HG03039 (cell line): ENCODE results near the gene SPPL2C.

Source experiments
- ATAC-seq: cut with Tn5 transposase; IDR thresholded peaks from one replicate; pipeline ENCODE4 v1.9.1; 2021; ENCODE audit warnings: mild to moderate bottlenecking, moderate library complexity; ENCODE audit not compliant: unreplicated experiment

SPPL2C gene, protein sequence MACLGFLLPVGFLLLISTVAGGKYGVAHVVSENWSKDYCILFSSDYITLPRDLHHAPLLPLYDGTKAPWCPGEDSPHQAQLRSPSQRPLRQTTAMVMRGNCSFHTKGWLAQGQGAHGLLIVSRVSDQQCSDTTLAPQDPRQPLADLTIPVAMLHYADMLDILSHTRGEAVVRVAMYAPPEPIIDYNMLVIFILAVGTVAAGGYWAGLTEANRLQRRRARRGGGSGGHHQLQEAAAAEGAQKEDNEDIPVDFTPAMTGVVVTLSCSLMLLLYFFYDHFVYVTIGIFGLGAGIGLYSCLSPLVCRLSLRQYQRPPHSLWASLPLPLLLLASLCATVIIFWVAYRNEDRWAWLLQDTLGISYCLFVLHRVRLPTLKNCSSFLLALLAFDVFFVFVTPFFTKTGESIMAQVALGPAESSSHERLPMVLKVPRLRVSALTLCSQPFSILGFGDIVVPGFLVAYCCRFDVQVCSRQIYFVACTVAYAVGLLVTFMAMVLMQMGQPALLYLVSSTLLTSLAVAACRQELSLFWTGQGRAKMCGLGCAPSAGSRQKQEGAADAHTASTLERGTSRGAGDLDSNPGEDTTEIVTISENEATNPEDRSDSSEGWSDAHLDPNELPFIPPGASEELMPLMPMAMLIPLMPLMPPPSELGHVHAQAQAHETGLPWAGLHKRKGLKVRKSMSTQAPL

DNA sequence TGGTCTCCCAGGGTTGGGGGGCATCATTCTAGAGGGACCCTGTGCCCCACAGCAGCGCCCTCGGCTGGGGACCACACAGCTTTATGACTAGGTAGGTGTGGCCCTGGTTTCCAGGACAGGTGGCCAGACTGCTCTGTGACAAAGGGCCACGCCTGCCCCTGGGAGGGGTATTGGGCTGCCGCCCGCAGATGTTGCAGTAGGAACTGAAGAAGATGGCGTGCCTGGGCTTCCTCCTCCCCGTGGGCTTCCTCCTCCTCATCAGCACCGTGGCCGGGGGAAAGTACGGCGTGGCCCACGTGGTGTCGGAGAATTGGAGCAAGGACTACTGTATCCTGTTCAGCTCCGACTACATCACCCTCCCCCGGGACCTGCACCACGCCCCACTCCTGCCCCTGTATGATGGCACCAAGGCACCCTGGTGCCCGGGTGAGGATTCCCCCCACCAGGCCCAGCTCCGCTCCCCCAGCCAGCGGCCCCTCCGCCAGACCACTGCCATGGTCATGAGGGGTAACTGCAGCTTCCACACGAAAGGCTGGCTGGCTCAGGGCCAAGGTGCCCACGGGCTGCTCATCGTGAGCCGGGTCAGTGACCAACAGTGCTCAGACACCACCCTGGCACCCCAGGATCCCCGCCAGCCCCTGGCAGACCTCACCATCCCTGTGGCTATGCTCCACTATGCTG, at the start of gene SPPL2C:
Gene SPPL2C, plus strand, starts transcription at position 187 of the 681 bp plus-strand sequence. Its CDS starts 26 bp downstream, at position 213.
- no peak for ATAC-seq

DNA sequence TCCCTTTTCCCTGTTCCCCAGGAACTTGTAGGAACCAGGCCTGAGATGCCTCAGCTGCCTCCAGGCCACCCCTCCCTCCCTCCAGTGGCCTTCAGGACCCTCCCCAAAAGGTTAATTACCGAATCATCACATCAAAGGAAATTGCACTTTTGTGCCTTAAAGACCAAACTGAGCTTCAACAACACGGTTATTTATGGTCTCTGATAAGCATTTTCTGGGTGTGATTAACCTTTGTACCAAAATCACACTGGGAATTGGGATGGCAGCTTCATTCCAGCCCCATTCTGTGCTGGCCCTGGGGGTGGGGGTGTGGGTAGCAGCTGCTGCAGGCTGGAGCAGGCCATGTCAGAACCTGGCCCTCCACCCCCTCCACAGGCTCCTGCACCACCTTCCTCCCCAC, 43.9 kb upstream of the SPPL2C start:
- ATAC-seq = no peak

- no peak for ATAC-seq
These were observed 43.3 kb upstream of the SPPL2C start for GRCh38 chr17:45801421-45801820.

GRCh38 chr17:45808845-45809244, 35.8 kb upstream of the SPPL2C start:
- ATAC-seq = no peak

DNA sequence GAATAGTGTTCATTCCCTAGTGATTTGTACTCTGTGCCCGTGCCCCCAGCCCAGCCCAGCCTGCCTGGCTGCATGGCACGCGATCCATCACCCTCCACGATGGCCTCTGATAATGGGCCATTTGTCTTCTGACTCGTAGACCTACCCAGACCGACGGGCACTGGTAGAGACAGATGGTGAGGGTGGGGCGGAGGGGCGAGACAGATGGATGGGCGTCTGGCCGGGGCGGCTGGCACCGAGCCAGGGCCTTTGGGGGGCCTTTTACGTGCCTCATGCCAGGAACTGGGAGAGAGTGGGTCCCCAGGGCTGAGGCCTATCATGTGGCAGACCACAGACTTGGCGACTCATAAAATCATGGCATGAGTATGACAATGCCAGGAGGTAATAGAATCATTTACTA, 35.2 kb upstream of the SPPL2C start:
- ATAC-seq = no peak

GRCh38 chr17:45812102-45812501, 32.6 kb upstream of the SPPL2C start:
- ATAC-seq = no peak

DNA sequence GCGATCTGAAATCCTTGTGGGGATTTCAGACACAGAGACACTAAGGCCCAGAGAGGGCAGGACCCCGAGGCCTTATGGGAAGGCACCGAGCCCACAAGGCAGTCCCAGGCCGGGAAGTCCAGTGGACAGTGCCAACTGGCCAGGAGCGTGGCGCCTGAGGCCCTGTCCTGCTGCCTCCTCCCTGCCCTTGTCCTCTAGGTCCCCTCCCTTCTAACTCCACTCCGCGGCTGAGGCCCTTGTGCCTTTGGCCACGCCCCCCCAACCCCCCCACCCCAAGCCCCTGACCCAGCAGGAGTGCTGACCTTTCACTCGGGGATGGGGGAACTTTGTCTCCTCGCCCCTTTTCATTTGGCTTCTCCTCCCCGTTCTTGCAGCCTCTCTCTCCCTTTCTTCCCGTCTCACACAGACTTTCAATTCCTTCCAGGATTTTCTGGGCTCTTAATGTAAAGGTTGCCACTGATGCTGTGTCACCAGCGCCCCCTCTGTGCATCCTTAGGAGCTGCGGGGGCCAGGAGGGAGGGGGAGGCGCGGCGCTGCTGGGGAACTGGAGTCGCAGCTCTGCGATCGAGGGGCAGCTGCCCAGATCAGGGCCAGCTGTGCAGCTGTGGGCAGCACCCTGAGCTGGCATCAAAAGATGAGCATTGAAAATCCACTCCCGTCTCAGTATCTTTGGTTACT, 31.5 kb upstream of the SPPL2C start:
- no peak for ATAC-seq

- no peak for ATAC-seq
These were observed 29.8 kb upstream of the SPPL2C start for GRCh38 chr17:45814622-45815606.

DNA sequence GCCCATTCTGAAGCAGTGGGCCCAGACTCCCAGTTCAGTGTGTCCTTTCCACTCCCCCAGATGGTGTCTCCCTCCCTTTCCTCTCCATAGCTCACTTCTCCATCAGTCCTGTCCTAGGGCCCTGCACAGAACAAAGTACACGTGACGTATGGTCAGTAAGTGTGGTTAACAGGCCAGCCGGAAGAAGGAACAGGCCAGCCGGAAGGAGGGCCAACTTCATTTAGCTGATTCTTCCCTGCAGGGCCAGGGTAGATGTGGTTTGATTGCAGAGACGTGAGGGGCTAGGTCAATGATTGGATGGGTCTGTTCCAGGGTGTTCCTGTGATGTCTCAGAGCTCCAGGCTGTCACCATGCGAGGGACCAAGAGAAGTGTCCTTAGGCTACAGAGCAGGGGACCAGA, 28.9 kb upstream of the SPPL2C start:
- no peak for ATAC-seq

DNA sequence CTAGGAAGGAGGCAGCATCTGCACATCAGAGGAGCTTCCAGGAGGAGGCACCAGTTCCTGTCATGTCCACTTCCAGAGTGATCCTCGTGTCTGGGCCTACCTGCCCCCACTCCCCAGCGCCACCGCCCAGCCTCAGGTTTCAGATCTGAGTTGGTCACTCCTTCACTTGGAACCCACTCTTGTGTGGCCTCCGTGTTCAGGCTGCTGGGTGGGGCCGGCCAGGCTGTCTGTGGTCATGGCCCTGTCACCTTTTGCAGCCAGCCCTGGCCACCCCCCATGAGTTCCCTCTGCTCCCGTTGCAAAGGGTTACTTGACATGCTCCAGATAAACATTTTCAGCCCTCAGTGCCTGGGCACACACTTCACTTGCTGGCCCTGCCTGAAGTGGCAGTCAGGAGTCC, 26.6 kb upstream of the SPPL2C start:
- no peak for ATAC-seq

DNA sequence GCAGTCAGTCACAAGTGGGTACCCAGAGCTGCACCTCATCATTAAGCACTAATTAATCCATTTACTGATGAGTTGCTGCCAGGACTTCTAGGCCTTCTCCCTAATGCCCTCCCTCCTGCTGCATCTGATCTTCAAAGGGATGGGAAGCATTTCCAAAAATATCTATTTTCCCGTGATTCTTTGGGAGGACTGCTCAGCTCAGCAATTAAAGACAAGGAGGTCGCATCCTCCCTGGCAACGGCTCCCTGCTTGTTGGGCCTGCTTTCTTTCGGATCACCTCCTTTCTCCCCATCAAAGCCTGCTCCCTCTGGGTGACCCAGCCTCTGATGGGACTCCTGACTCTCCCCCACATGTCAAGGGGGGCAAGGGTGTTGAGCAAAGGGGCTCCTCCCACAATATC, 26.0 kb upstream of the SPPL2C start:
- ATAC-seq = no peak

GRCh38 chr17:45819632-45820031, 25.0 kb upstream of the SPPL2C start:
- ATAC-seq = no peak

- no peak for ATAC-seq
These were observed 24.5 kb upstream of the SPPL2C start for GRCh38 chr17:45820052-45820780.

- no peak for ATAC-seq
These were observed 23.5 kb upstream of the SPPL2C start for GRCh38 chr17:45821147-45821546.

- no peak for ATAC-seq
These were observed 21.1 kb upstream of the SPPL2C start for GRCh38 chr17:45823598-45823997.

DNA sequence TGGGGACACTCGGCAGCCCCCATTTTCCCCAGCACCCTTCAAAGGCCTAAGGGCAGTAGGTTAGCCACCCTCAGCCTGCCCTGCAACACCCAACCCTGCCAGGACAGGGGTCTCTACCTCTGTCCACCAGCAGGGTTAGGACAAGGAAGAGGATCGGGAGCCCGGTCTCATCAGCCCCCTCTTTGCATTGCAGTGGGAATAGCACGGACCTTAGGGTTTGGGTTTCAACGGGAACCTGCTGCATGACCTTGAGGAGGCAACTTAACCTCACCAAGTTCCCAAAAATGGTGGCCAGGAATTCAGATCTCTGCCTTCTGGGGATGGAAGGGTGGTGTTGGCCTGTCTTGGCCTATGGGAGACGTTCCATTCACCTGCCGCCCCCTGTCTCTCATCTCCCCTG, 20.2 kb upstream of the SPPL2C start:
- no peak for ATAC-seq

GRCh38 chr17:45824901-45825492, 19.7 kb upstream of the SPPL2C start:
- no peak for ATAC-seq

GRCh38 chr17:45825792-45826191, 18.9 kb upstream of the SPPL2C start:
- no peak for ATAC-seq
